Neuronal stem cell (in vitro differentiated cells): ENCODE data around the gene A4GALT.

Experiments
- DNase-seq: peaks from one replicate; pipeline ENCODE4 v3.0.0-alpha.2; 2013; ENCODE audit warnings: low spot score
- H2AFZ ChIP-seq: one replicate; pipeline ENCODE4 v1.6.1; 2013; ENCODE audit warnings: mild to moderate bottlenecking, low read length, inconsistent platforms
- H2AK5ac ChIP-seq: 2 replicates; pipeline ENCODE4 v1.6.1; 2013; ENCODE audit warnings: low read depth, mild to moderate bottlenecking, inconsistent platforms, low read length, moderate library complexity, mixed read lengths
- H2BK120ac ChIP-seq: 2 replicates; pipeline ENCODE4 v1.6.1; 2013; ENCODE audit warnings: low read depth, mild to moderate bottlenecking, inconsistent platforms, low read length, moderate library complexity, mixed read lengths
- H2BK12ac ChIP-seq: one replicate; pipeline ENCODE4 v1.6.1; 2013; ENCODE audit warnings: low read length, inconsistent platforms
- H2BK15ac ChIP-seq: 2 replicates; pipeline ENCODE4 v1.6.1; 2013; ENCODE audit warnings: mild to moderate bottlenecking, low read length, inconsistent platforms, mixed read lengths
- H2BK5ac ChIP-seq: one replicate; pipeline ENCODE4 v1.6.1; 2013; ENCODE audit warnings: inconsistent platforms, mild to moderate bottlenecking, low read length, moderate library complexity
- H3K14ac ChIP-seq: one replicate; pipeline ENCODE4 v1.6.1; 2013; ENCODE audit warnings: low read length, inconsistent platforms
- H3K18ac ChIP-seq: 2 replicates; pipeline ENCODE4 v1.6.1; 2013; ENCODE audit warnings: low read length, inconsistent platforms
- H3K23ac ChIP-seq: 2 replicates; pipeline ENCODE4 v1.6.1; 2013; ENCODE audit warnings: low read depth, mild to moderate bottlenecking, mixed read lengths, low read length, inconsistent platforms; ENCODE audit not compliant: poor library complexity
- H3K27ac ChIP-seq: replicated peaks from 3 replicates; pipeline ENCODE4 v1.5.1; 2013; ENCODE audit warnings: low read length, inconsistent platforms
- H3K27me3 ChIP-seq, 3 experiments: 2 replicates each; pipeline ENCODE4 v1.6.1; 2013; ENCODE audit warnings: low read length in 3 of 3, mild to moderate bottlenecking in 2 of 3, inconsistent platforms in 1 of 3, low read depth in 1 of 3, mixed read lengths in 1 of 3, moderate library complexity in 1 of 3; ENCODE audit not compliant: control insufficient read depth in 3 of 3, insufficient read depth in 3 of 3
- H3K36me3 ChIP-seq, 2 donors: replicated peaks in 1 of 2; 2 replicates each; pipeline ENCODE4 v1.6.1; 2013; ENCODE audit warnings: low read length in 2 of 2; ENCODE audit not compliant: control insufficient read depth in 2 of 2, insufficient read depth in 2 of 2
- H3K4ac ChIP-seq: 2 replicates; pipeline ENCODE4 v1.6.1; 2013; ENCODE audit warnings: inconsistent platforms, mild to moderate bottlenecking, low read length, moderate library complexity
- H3K4me1 ChIP-seq, 2 donors: 1 replicate in 1 of 2; 2 replicates in 1 of 2; pipeline ENCODE4 v1.6.1; 2013; ENCODE audit warnings: low read length in 2 of 2, low read depth in 1 of 2; ENCODE audit not compliant: control insufficient read depth in 2 of 2, insufficient read depth in 1 of 2
- H3K4me2 ChIP-seq: one replicate; pipeline ENCODE4 v1.6.1; 2013; ENCODE audit warnings: mild to moderate bottlenecking, low read length, inconsistent platforms; ENCODE audit not compliant: insufficient read depth, poor library complexity, severe bottlenecking
- H3K4me3 ChIP-seq, 2 donors: 2 replicates each; pipeline ENCODE4 v1.5.1; 2013; ENCODE audit warnings: low read length in 2 of 2, mild to moderate bottlenecking in 2 of 2, inconsistent platforms in 1 of 2, moderate library complexity in 1 of 2
- H3K79me1 ChIP-seq: one replicate; pipeline ENCODE4 v1.6.1; 2013; ENCODE audit warnings: low read depth, mild to moderate bottlenecking, inconsistent platforms, low read length, moderate library complexity
- H3K9ac ChIP-seq: one replicate; pipeline ENCODE4 v1.6.1; 2013; ENCODE audit warnings: mild to moderate bottlenecking, low read depth, low read length, inconsistent platforms; ENCODE audit not compliant: poor library complexity
- H3K9me3 ChIP-seq, 2 donors: replicated peaks in 1 of 2; 2 replicates each; pipeline versions ENCODE3 to v1.6.1; 2013; ENCODE audit warnings: low read length in 2 of 2, mild to moderate bottlenecking in 2 of 2, inconsistent platforms in 1 of 2, low read depth in 1 of 2, mixed read lengths in 1 of 2, moderate library complexity in 1 of 2; ENCODE audit not compliant: control insufficient read depth in 2 of 2, insufficient read depth in 1 of 2
- H4K8ac ChIP-seq: one replicate; pipeline ENCODE4 v1.6.1; 2013; ENCODE audit warnings: low read depth, mild to moderate bottlenecking, inconsistent platforms, low read length, moderate library complexity
- H4K91ac ChIP-seq: one replicate; pipeline ENCODE4 v1.6.1; 2013; ENCODE audit warnings: low read length, low read depth, mild to moderate bottlenecking, inconsistent platforms; ENCODE audit not compliant: poor library complexity
- WGBS, 2 donors: extraction: QIAGEN DNeasy Blood & Tissue Kit; methylation state at CpG; one replicate each; pipeline ENCODE4 v1.1.7; 2013; ENCODE audit warnings: missing lambda C conversion rate in 2 of 2, mixed read lengths in 1 of 2; ENCODE audit not compliant: insufficient read length in 2 of 2, insufficient replicate concordance in 1 of 2; ENCODE audit errors: extremely low coverage in 2 of 2; 5-methylcytosine and 5-hydroxymethylcytosine counted together

Gene A4GALT

GRCh38 chr22:42732081-42732480 is 11.4 kb upstream of the A4GALT start:
- no peak overlapping the region for H4K91ac ChIP-seq
- no peak overlapping the region for H2BK120ac ChIP-seq
- H3K14ac ChIP-seq: no peak overlapping the region
- H3K18ac ChIP-seq: peak overlapping the region; percentile 57
- peaks cover 0 to 2% (median 0%) of the 10 kb centered on the region in 3 experiments for H3K27me3 ChIP-seq
- peaks cover 0 to 2% of the 10 kb centered on the region in 2 donors for H3K9me3 ChIP-seq
- H3K79me1 ChIP-seq: no peaks in the 10 kb centered on the region
- no peak overlapping the region for H2AFZ ChIP-seq
- no peak overlapping the region for H3K23ac ChIP-seq
- H2BK15ac ChIP-seq: no peak overlapping the region
- no peaks in the 10 kb centered on the region for H3K36me3 ChIP-seq
- H3K9ac ChIP-seq: no peak overlapping the region
- H3K4me1 ChIP-seq: peaks cover 0 to 1% of the 10 kb centered on the region in 2 donors
- no peak overlapping the region for H4K8ac ChIP-seq
- no peak overlapping the region for H2AK5ac ChIP-seq
- H3K27ac ChIP-seq: no peak overlapping the region
- no peak overlapping the region for H3K4ac ChIP-seq
- DNase-seq: no peak
- no peak overlapping the region for H2BK5ac ChIP-seq
- H3K4me3 ChIP-seq: peak overlapping the region in 1 of 2 donors; percentile 60
- H2BK12ac ChIP-seq: peak overlapping the region; percentile 84
- WGBS, 2 donors: no CpG with 5 or more reads among the region's 6 CpGs
- no peak overlapping the region for H3K4me2 ChIP-seq

- no peak for DNase-seq
- Histone ChIP-seq H2BK12ac (no peak overlapping the region), H2AFZ (no peak overlapping the region), H3K4me3 (no peak overlapping the region), H3K23ac (no peak overlapping the region), H3K18ac (no peak overlapping the region), H2BK15ac (no peak overlapping the region), H4K8ac (no peak overlapping the region), H3K27me3 (peaks cover 0 to 16% (median 2%) of the 10 kb centered on the region in 3 experiments), H2AK5ac (no peak overlapping the region), H3K4me2 (no peak overlapping the region), H3K36me3 (no peaks in the 10 kb centered on the region), H4K91ac (no peak overlapping the region), H3K4me1 (peaks cover 0 to 2% of the 10 kb centered on the region in 2 donors), H3K14ac (no peak overlapping the region), H3K79me1 (no peaks in the 10 kb centered on the region), H3K4ac (no peak overlapping the region), H3K27ac (no peak overlapping the region), H3K9me3 (peaks cover 0 to 2% of the 10 kb centered on the region in 2 donors), H2BK5ac (no peak overlapping the region), H2BK120ac (no peak overlapping the region), H3K9ac (no peak overlapping the region)
- no CpG with 5 or more reads among the region's 6 CpGs for WGBS, 2 donors
Observed at GRCh38 chr22:42726811-42727210, 6.1 kb upstream of the A4GALT start.

- Histone ChIP-seq H3K23ac (no peak overlapping the region), H3K18ac (peak overlapping the region; percentile 17), H2BK120ac (no peak overlapping the region), H3K9me3 (peaks cover 0 to 2% of the 10 kb centered on the region in 2 donors), H3K27ac (no peak overlapping the region), H4K91ac (no peak overlapping the region), H2BK5ac (no peak overlapping the region), H3K9ac (no peak overlapping the region), H2BK15ac (no peak overlapping the region), H3K4me2 (no peak overlapping the region), H3K79me1 (no peaks in the 10 kb centered on the region), H3K4ac (no peak overlapping the region), H3K4me1 (peaks cover 0 to 2% of the 10 kb centered on the region in 2 donors), H3K14ac (peak overlapping the region; percentile 84), H2BK12ac (peak overlapping the region; percentile 3), H3K27me3 (peaks cover 3 to 26% (median 12%) of the 10 kb centered on the region in 3 experiments), H4K8ac (peak overlapping the region; percentile 72), H2AFZ (no peak overlapping the region), H2AK5ac (peak overlapping the region; percentile 68), H3K4me3 (no peak overlapping the region), H3K36me3 (no peaks in the 10 kb centered on the region)
- no CpG with 5 or more reads among the region's 6 CpGs for WGBS, 2 donors
- DNase-seq: no peak
Observed at GRCh38 chr22:42725606-42726355, 5.1 kb upstream of the A4GALT start.

GRCh38 chr22:42724062-42724461 is 3.4 kb upstream of the A4GALT start:
- no peak overlapping the region for H3K4me2 ChIP-seq
- no peak overlapping the region for H3K4me3 ChIP-seq
- peaks cover 3 to 8% of the 10 kb centered on the region in 2 donors for H3K4me1 ChIP-seq
- no peaks in the 10 kb centered on the region for H3K79me1 ChIP-seq
- H2AFZ ChIP-seq: no peak overlapping the region
- H2AK5ac ChIP-seq: peak overlapping the region; percentile 25
- H2BK12ac ChIP-seq: no peak overlapping the region
- no peak for DNase-seq
- H4K91ac ChIP-seq: no peak overlapping the region
- no peak overlapping the region for H2BK15ac ChIP-seq
- no peaks in the 10 kb centered on the region for H3K36me3 ChIP-seq
- H2BK120ac ChIP-seq: no peak overlapping the region
- no peak overlapping the region for H2BK5ac ChIP-seq
- WGBS, 2 donors: no CpG with 5 or more reads among the region's 5 CpGs
- no peak overlapping the region for H3K4ac ChIP-seq
- peaks cover 0 to 2% of the 10 kb centered on the region in 2 donors for H3K9me3 ChIP-seq
- H3K9ac ChIP-seq: no peak overlapping the region
- peak overlapping the region; percentile 85 for H3K18ac ChIP-seq
- H4K8ac ChIP-seq: no peak overlapping the region
- H3K27ac ChIP-seq: no peak overlapping the region
- peak overlapping the region; percentile 52 for H3K23ac ChIP-seq
- H3K14ac ChIP-seq: no peak overlapping the region
- H3K27me3 ChIP-seq: peaks cover 8 to 41% (median 27%) of the 10 kb centered on the region in 3 experiments
